Endometrial microvascular endothelial cells (primary cell): ENCODE measurements around the gene KRTAP5-2. TPM values are rescaled to one million over a fixed set of nuclear protein-coding genes. Genes with fewer than 3 reads are reported as not detected.

Experiments
- in situ Hi-C: cut with HindIII; loops from 2 replicates; pipeline ENCODE4 v1.10.0; 2017; ENCODE audit warnings: low sequenced_read_pairs, low pct_unique_long_range_greater_than_20kb; ENCODE audit errors: inconsistent ontology term
- total RNA-seq: library from RNA; depleted of rRNA; stranded (reverse); fragments of >200 nt; gene quantifications from one replicate; pipeline ENCODE4 v1.2.3, GENCODE V29; 2015; ENCODE audit errors: inconsistent ontology term

The KRTAP5-2 gene
- total RNA-seq, 1 donor from 2014 or later, result not detected

DNA sequence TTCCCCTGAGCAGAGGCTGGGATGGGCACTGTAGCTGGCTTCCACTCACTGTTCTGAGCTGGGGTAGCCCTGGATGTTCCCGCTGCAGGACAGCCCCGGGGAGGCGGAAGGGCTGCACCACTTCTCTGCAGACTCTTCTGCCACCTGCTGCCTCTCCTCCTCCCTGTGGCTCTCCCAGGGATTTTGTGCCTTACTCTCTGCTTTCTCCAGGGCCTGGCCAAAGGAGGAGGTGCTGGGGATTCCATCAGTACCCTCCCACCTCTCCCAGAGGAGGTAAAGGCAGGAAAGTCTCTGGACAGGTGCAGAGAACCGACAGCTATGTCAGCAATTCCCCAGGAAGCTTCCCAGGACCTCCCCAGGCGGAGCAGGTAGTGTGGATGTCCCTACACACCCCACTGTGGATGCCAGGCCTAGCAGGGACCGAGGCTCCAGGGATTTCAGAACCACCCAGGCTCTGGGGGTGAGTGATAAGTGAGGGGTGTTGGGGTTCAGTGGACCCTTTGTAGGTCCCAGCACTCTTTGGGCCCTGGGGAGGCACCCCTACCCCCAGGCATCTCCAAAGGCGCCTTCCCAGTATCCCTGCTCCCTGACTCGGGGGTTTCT lies 37.3 kb downstream of the KRTAP5-2 start:
- in situ Hi-C loops, result no loop called here

DNA sequence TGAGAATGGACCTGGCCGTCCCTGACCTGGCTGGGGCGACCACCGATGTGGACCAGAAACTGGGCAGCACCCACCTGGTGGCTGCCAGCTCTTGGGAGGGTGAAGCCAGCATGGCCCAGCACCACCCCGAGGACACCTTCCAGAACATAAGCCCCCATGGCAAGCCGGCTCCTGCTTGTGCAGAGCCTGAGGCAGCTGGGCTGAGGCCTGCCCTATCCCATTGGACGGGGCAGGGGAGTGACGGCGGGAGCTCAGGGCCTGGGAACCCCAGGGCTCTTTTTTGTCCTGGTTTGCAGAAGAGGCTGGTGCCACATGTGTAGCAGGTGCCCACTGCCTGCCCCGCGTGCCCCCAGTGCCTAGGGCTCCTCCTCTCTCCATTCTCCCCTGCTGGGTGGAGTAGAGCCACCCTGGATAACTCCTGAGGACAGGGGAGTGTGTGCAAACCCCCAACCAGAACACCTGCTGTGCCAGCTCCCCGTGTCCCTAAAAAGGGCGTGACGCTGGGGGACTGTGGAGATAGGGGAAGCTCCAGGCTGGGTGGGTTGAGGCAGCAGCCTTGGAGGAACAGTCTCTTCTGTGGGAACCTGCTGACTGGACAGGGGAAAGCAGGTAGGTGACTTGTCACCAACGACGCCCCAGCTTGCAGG lies 38.0 kb downstream of the KRTAP5-2 start:
- in situ Hi-C loops, result no loop called here

DNA sequence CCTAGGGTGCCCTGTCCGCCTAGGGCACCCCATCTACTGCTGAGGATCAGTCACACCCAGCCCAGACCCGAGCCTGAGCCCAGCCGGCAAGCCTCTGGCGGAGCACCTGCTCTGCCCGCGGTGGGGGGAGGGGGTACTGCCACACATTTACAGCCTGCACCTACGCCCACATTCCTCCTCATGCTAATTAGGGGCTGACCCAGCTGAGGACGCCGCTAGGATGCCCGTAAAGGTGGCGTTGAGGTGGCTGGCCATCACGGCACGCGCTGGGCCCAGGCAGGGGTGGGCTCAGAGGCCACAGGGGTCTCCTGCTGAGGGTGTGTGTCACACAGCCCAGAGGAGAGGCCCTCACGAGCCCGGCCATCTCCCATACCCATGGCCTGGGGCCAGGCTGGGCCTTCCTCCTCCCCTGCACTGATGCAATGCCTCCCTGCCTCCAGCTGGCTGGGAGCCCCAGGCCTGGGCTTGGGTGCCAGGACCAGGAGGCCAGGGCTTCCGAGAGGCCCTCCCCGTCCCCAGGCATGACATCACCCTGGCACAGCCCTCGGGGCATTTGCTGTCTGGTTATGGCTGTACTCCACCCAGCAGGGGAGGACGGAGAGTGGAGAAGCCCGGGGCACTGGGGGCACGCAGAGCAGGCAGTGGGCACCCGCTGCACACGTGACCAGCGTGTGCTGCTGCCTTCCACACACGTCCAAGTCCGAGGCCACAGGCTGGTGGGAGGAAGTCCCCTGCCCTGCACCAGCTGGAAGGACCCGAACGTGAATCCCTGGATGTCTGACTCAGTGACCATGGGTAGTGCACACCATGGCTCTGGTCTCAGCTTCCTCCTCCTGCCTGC lies 38.8 kb downstream of the KRTAP5-2 start:
- in situ Hi-C loops, result no loop called here

DNA sequence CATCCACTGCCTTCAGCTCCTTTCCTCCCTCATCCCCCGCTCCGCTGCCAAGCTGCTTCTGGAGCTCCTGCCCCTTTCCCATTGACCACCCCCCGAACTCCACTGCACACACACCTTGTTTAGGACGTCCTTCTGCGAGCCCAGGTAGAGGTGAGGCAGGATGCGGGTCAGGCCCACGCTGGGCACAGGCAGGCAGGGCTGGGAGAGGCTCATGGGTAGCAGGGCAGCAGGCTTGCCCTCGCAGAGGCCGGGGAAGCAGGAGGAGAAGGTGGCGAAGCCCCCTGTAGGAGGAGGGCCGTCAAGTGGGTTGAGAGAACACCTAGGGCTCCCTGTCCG lies 39.4 kb downstream of the KRTAP5-2 start:
- in situ Hi-C loops, result no loop called here

DNA sequence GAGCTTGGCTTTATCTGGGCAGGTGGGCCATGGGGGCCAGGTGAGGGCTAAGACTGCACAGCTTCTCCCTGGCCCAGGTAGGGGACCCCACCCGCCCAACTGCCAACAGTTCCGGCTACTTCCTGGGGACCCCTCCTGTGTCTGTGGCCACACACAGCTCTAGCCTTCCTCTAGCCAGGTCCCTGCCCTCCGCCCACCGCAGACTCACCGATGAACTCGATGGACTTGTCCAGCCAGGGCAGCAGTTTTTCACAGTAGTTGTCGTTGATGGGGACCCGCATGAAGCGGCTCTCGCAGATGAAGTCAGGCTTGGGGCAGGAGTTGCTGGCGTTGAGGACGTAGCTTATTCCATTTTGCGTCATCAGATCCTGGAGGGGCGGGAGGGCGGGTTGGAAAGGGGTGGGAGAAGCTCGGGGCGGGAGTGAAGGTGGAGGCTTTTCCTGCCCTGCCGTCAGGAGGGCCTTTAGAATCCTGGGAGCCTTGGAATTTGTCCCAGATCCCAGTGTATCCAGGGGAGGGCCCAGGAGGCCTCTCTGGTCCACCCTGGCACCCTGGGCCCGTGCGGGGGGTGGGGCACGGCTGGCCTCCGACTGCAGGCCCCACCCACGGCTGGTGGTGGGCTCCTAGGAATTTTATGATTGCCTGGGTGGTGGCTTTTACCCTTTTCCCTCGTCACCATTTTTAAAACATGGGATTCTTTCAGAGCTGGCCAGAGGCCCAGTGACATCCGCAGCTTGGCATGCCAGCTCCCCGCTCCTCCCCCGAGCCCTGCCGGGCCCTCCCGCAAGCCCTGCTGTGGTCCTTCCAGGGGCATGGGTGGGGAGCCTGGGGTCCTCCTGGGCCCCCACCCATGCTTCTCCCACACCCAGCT lies 40.0 kb downstream of the KRTAP5-2 start:
- in situ Hi-C loops, result no loop called here

DNA sequence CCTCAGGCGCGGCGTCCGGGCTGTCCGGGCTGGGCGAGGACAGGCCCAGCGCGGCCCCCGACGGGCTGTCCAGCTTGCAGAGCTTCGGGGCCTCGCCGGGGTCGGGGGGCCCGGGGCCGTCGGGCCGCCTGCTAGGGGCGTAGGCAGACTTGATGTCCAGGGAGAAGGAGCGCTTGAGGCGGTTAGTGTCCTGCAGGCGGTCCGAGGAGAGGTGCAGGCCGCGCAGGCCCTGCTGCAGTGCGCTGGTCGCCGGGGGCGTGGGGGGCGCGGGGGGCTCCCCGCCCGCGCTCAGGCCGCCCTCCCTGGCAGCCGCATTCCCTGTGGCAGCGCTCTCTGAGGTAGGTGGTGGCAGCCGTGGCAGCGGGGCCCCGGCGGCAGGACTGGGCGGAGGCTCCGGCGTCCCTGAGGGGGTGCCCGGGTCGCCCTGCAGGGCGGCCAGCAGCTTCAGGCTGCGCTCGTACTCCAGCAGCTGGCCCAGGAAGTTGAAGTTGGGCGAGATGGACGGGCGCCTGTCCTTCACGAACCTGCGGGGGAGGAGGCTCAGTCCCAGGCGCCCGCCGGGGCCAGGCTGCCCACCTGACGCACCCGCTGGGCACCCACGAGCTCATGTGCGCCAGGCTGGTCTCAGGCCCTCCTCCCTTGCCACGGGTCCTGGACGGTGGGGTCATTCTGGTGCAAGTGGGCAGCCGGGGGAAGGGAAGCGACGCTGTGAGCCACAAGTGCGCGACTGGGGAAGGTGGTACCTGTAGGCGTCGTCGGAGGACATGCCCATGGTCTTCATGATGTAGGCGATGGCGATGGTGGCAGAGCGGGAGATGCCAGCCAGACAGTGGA lies 40.8 kb downstream of the KRTAP5-2 start:
- in situ Hi-C loops, result no loop called here

DNA sequence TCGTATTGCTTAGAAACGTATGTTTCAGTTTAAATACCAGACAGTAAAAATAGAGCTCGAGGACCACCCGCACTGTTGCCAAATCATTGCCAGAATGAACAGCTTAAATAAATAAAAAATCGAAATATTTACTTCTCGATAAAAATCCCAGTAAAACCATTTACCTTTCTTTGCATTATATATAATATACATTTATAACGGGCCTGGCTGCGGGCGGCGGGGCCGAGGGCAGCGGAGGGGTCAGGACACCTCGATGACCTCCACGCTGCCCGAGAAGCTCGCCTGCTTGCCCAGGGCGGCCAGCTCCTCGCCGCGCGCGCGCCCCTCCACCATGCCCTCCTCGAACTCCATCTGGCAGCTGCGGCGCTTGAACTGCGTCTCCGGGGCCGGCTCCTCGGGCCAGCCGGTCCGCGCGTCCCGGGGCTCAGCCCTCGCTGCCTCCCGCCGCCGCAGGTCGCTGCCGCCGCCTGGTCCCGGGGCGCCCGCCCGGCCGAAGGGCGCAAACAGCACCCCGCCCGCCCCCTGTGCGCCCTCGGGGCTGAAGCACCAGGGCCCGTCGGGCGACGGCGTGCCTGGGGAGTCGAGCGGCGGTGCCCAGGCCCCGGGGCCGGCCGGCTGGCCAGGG lies 41.7 kb downstream of the KRTAP5-2 start:
- in situ Hi-C loops, result no loop called here

DNA sequence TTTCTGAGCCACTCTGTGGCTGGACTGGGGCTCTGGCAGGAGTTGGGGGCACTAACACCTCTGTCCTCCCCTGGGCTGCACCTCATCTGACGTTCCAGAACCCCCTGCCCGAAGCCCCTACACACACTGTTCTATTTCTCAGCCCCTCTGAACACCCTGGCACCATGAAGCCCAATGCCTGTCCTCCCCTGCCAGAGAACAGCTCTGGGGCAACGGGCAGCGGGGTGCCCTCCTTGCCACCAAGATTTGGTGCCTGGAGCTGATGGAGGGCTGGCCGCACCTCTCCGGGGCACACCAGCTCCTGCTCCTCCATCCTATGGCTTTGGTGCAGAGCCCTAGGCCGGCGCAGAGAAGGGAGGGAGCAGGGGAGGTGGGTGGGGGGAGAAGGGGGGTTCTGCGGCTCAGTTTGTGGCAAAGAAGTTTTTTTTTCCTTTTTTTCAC lies 42.4 kb downstream of the KRTAP5-2 start:
- in situ Hi-C loops, result no loop called here

DNA sequence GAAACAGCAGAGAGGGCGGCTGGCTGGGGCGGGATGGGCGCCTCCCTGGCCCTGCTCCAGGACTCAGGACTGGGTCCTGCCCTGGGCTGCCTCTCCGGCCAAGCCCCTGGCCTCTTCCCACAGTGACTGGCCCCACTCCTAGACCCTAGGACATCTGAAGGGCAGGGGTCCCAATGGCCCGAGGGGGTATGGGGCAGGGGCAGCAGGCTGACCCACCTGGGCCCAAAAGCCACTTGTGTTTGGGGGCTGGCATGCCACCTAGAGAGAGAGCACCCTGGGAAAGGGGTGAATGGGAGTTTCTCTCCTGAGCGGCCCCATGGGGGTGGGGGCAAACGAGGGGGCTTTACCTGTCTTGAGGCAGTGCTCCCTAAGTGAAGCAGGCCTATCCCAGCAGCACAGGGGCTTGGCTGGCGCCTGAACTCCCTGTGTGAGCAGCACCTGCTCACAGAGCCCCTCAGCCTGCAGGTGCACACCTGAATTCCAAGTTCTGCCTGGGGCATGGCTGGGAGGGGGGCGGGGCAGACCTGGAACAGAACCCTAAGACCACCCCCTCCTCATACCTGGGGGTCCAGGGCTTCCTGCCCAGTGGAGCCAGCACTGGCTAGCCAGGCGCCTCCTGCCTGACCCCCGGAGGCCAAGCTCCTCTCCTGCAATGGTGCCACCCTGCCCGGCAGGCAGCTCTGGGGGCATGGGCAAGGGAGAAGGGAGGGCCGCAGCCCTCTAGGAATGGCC lies 42.9 kb downstream of the KRTAP5-2 start:
- in situ Hi-C loops, result no loop called here

DNA sequence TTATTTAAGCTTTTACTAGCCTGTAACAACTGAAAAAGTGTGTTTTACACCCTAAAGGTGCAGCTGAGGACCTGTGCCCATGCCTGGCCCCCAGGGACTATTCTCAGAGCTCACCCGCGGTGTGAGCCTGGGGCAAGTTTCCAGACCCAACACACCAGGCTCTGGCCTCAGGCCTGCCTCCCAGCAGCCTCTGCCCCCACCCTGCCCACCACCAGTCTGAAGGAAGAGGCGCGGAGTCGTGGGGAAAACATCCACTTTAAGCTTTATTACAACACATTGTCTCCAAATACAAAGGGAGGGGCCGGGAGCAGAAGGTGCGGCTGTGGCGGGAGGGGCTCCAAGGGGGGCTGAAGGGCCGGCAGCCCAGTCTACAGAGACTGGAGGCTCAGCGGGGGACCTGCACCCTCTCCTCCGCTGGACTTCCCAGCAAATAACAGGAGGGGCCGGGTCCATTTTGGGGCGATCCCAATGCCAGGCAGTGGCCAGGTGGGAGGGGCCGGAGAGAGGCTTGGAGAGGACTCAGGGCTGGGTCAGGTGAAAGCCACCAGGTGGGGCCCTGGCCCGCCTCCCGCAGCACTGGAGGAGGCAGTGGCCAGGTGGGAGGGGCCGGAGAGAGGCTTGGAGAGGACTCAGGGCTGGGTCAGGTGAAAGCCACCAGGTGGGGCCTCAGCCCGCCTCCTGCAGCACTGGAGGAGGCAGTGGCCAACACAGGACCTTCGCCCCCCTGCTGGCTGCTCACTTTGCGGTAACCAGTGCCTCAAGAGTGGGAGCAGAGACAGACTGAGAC lies 44.1 kb downstream of the KRTAP5-2 start:
- in situ Hi-C loops, result no loop called here

DNA sequence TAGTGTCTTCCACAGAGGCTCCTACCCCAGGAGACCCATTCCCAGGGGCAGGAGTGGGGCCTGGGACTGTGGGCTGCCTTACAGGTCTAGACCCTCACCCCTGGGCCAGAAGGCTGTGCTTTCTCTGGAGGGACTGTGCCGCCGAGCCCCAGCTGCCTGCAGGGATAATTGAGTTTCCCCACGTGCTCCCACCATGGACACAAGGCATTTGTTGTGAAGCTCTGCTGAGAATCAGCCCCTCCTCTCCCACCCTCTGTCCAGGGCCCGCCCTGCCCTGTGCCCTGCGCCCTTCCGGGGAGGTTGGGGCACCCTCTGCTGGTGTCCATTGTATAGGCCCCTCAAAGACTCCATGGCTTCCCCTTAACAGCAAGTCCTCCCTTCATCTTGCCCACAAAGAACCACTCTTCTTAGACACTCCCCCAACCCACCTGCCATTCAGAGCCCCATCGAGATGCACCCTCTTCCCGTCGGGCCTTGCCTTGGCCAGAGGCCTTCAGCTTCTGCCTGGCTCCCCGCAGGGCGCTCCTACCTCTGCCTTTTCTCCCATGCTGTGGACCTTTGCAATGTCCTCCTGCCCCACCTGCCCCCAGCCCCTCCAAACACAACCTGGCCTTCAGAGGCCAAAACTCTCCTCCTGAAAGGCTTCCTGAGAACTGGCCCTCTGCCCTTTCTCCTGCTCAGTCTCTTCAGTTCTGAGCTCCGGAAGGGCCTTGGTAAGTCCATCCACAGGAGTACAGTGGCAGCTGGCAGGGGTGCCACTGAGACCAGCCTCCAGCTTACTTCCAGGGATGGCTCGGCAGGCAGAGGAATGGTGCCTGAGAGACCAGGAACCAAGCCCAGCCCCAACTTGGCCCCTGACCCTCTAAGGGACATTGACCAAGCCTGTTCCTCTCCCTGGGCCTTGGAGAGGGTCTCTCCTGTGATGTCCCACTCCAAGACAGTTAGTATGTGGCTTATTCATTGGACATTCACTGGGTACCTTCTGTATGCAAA lies 48.5 kb downstream of the KRTAP5-2 start:
- in situ Hi-C loops, result no loop called here

DNA sequence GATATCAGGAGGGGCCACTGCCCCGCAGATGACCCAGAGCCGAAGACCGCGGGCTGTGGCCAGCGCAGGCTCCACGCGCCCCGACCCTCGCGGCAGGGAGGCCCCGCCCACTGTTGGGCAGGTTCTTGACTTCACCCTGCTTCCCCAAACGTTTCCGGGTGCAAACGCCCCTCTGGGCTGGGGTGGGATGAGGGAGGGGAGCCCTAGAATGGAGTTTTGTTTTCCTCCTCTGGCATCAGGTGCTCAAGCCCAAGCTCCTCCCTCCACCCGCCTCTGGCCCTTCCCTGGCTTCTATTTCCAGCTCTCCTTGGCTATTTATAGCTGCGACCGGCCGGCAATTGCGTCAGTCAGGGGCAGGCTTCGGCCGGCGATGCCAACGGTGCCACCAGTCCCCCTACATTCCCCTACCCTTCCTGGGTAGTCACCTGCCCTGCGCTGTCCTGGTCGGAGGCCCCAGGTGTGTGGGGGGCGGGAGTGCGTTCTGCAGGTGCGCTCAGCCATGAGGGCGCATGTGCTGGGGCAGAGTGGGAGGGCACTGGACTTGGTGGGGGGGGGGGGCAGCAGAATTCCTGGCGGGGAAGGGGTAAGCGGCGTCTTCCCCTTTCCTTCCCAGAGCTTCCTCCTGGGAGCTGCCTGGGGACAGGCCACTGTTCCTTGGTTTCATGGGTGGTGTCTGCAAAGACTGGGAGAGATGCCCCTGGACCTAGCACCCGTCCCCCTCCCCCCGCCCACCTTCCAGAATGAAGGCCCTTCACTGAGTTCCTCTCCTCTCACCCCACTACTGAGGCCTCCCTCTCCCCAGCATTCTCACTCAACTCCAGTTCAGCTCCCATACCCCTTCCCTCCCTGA lies 49.6 kb downstream of the KRTAP5-2 start:
- in situ Hi-C loops, result no loop called here

DNA sequence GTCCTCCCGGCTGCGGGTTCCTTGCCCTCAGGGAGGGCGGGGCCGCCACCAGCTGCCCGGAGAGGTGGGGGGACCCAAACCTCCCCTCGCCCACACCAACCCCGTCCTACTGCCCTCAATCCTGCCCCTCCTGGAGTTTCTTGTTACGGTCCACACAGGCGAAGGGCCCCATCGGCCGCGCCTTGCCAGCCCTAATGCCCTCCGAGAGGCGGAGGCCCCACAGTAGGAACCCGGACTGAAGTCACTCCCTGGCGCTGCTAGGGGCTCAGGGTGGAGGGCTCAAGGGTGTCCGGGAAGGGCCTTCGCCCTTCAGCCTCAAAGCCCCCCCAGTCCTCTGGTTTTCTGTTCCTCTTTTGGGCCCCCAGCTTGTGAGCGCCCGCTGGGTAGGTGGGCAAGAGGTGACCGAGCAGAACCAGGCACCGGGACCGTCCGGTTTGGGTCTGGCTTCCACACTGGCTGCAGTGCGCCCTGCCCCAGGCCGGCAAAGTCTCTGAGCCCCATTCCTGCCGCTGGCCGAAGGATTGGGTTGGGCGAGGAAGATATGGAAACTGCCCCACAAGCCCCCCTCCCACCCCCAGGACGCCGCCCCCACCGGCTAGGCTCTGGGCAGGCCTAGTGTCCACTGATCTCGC lies 50.5 kb downstream of the KRTAP5-2 start:
- in situ Hi-C loops, result no loop called here
